ENCODE results near the gene TMPRSS7.

DNA sequence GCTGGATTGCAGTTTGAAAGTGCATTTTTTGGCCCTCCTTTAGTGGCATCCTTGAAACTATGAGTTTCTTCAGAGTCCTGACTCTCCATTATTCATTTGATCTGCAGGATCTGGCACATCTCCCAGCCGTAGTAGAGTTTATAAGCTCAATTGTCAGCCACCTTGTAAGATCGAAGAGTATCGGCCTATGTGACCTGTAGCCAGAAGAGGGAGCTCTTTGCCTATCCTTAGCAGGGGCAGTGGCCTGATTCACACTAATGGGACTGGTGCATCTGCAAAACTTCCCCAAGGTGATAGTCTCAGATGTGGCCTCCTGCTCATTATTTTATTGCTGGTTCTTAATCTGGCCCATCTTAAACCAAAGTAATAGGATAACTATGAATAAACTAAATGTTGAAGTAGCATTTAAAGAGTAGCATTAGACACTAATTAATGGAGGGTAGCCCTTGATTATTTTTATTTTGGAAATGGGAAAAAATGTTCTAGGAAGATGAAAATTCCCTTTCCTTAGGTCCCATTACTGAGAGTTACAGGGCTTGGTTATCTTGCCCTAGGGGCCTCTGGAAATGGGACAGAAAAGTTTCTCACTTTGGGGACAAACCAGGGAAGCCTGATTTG is 77.4 kb downstream of the TMPRSS7 start:
- TF ChIP-seq SIN3A (IDR thresholded peaks at IDR 0.05; ENCODE audit: borderline replicate concordance, insufficient read depth, low read depth, low read length) (no peak), REST (IDR thresholded peaks at IDR 0.05; ENCODE audit: insufficient read depth in 1 of 2, low read depth in 2 of 2, low read length in 1 of 2) (no peak), TCF7L2 (IDR thresholded peaks at IDR 0.05; ENCODE audit: low read depth, low read length) (no peak), POLR2AphosphoS5 (IDR thresholded peaks at IDR 0.05; ENCODE audit: low read depth, low read length) (no peak)
- TF ChIP-seq, protein P1, sequence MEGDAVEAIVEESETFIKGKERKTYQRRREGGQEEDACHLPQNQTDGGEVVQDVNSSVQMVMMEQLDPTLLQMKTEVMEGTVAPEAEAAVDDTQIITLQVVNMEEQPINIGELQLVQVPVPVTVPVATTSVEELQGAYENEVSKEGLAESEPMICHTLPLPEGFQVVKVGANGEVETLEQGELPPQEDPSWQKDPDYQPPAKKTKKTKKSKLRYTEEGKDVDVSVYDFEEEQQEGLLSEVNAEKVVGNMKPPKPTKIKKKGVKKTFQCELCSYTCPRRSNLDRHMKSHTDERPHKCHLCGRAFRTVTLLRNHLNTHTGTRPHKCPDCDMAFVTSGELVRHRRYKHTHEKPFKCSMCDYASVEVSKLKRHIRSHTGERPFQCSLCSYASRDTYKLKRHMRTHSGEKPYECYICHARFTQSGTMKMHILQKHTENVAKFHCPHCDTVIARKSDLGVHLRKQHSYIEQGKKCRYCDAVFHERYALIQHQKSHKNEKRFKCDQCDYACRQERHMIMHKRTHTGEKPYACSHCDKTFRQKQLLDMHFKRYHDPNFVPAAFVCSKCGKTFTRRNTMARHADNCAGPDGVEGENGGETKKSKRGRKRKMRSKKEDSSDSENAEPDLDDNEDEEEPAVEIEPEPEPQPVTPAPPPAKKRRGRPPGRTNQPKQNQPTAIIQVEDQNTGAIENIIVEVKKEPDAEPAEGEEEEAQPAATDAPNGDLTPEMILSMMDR (IDR thresholded peaks at IDR 0.05), result peak; percentile 86
